GM23338 (cell line): ENCODE measurements around the gene OCIAD1. TPM values are rescaled to one million over a fixed set of nuclear protein-coding genes. Genes with fewer than 3 reads are reported as not detected.

Experiments used
- ATAC-seq: fragments of 200-7000 bp; cut with Tn5 transposase; 3 replicates; pipeline ENCODE4 v1.9.1; 2020
- DNase-seq: peaks from one replicate; pipeline ENCODE4 v3.0.0-alpha.2; 2015; ENCODE audit warnings: low spot score
- H2AFZ ChIP-seq: fragments of 200-600 bp; sonication (generic); 2 replicates; pipeline ENCODE4 v1.8.0; 2016; ENCODE audit warnings: antibody characterized with exemption, mild to moderate bottlenecking, moderate library complexity
- H3F3A ChIP-seq: fragments of 200-600 bp; sonication (generic); replicated peaks from 2 replicates; pipeline ENCODE4 v1.8.0; 2017; ENCODE audit warnings: antibody characterized with exemption, mixed run types, low read depth
- H3K27ac ChIP-seq: fragments of 200-600 bp; sonication (generic); 2 replicates; pipeline ENCODE4 v1.6.1; 2016; ENCODE audit warnings: low read depth
- H3K27me3 ChIP-seq: fragments of 200-600 bp; sonication (generic); 2 replicates; pipeline ENCODE4 v1.8.0; 2016; ENCODE audit warnings: mild to moderate bottlenecking, mixed run types, moderate library complexity; ENCODE audit not compliant: insufficient read depth
- H3K36me3 ChIP-seq: fragments of 200-600 bp; sonication (generic); 2 replicates; pipeline ENCODE4 v1.8.0; 2016; ENCODE audit warnings: mild to moderate bottlenecking; ENCODE audit not compliant: insufficient read depth
- H3K4me1 ChIP-seq: fragments of 200-600 bp; sonication (generic); 2 replicates; pipeline ENCODE4 v1.8.0; 2016; ENCODE audit warnings: mild to moderate bottlenecking, moderate library complexity; ENCODE audit not compliant: insufficient read depth
- H3K4me2 ChIP-seq: fragments of 200-600 bp; sonication (generic); 2 replicates; pipeline ENCODE4 v1.7.1; 2017; ENCODE audit warnings: mixed run types
- H3K4me3 ChIP-seq: fragments of 200-600 bp; sonication (generic); 2 replicates; pipeline ENCODE4 v1.6.1; 2016; ENCODE audit warnings: mixed run types
- H3K79me2 ChIP-seq: fragments of 200-600 bp; sonication (generic); replicated peaks from 2 replicates; pipeline ENCODE4 v1.8.0; 2017; ENCODE audit warnings: mild to moderate bottlenecking; ENCODE audit not compliant: insufficient read depth
- H3K9me2 ChIP-seq: fragments of 200-600 bp; sonication (generic); 2 replicates; pipeline ENCODE4 v1.8.0; 2017; ENCODE audit not compliant: insufficient read depth
- H4K20me1 ChIP-seq: fragments of 200-600 bp; sonication (generic); replicated peaks from 2 replicates; pipeline ENCODE4 v1.8.0; 2017; ENCODE audit warnings: mild to moderate bottlenecking; ENCODE audit not compliant: insufficient read depth
- H3K27ac Mint-ChIP-seq: 2 replicates; pipeline ENCODE4 v1.8.0; 2020; ENCODE audit warnings: inconsistent platforms, mild to moderate bottlenecking, moderate library complexity, mixed read lengths
- H3K27me3 Mint-ChIP-seq: 3 replicates; pipeline ENCODE4 v1.8.0; 2022; ENCODE audit warnings: low read depth, mild to moderate bottlenecking, moderate library complexity, mixed read lengths, inconsistent platforms; ENCODE audit not compliant: insufficient read depth, poor library complexity
- H3K36me3 Mint-ChIP-seq: 3 replicates; pipeline ENCODE4 v1.8.0; 2021; ENCODE audit warnings: low read depth, mild to moderate bottlenecking, inconsistent platforms, moderate library complexity, mixed read lengths
- H3K4me1 Mint-ChIP-seq: 3 replicates; pipeline ENCODE4 v1.8.0; 2020; ENCODE audit warnings: mild to moderate bottlenecking, inconsistent platforms, mixed read lengths
- H3K4me3 Mint-ChIP-seq: 3 replicates; pipeline ENCODE4 v1.8.0; 2021; ENCODE audit warnings: moderate library complexity, mild to moderate bottlenecking, inconsistent platforms, mixed read lengths
- H3K9me3 Mint-ChIP-seq: 3 replicates; pipeline ENCODE4 v1.8.0; 2020; ENCODE audit warnings: moderate library complexity, mild to moderate bottlenecking, inconsistent platforms, mixed read lengths
- CREB1 ChIP-seq: fragments of 250-450 bp; sonication (Bioruptor Pico); IDR thresholded peaks from 2 replicates; pipeline ENCODE4 v1.5.0; 2020; ENCODE audit warnings: low read depth, mild to moderate bottlenecking, moderate library complexity
- CTCF ChIP-seq, 2 experiments: fragments of 200-600 bp in 1 of 2; sonication (generic) in 1 of 2; conservative IDR thresholded peaks; 2 replicates each; pipeline versions ENCODE4 v1.5.1 to v1.6.1; 2016 to 2017; ENCODE audit warnings: antibody characterized with exemption in 2 of 2, low read depth in 2 of 2, mild to moderate bottlenecking in 2 of 2, moderate library complexity in 1 of 2
- ETS1 ChIP-seq: IDR thresholded peaks from 2 replicates; pipeline ENCODE4 v1.6.1; 2016; ENCODE audit warnings: antibody characterized with exemption
- EZH2 ChIP-seq: fragments of 200-600 bp; sonication (generic); IDR thresholded peaks from one replicate; pipeline ENCODE4 v1.8.0; 2017; ENCODE audit warnings: antibody characterized with exemption, mild to moderate bottlenecking, low read depth; ENCODE audit not compliant: unreplicated experiment
- EZH2phosphoT487 ChIP-seq: fragments of 200-600 bp; sonication (generic); IDR thresholded peaks from one replicate; pipeline ENCODE4 v1.8.1; 2018; ENCODE audit warnings: antibody characterized with exemption; ENCODE audit not compliant: unreplicated experiment
- JUNB ChIP-seq: IDR thresholded peaks from one replicate; pipeline ENCODE4 v1.6.1; 2016; ENCODE audit warnings: antibody characterized with exemption; ENCODE audit not compliant: unreplicated experiment
- NANOG ChIP-seq: IDR thresholded peaks from 2 replicates; pipeline ENCODE4 v1.6.1; 2016; ENCODE audit warnings: antibody characterized with exemption, borderline replicate concordance
- POLR2AphosphoS5 ChIP-seq: IDR thresholded peaks from 2 replicates; pipeline ENCODE4 v1.6.1; 2016; ENCODE audit warnings: antibody characterized with exemption, low read depth
- REST ChIP-seq: IDR thresholded peaks from one replicate; pipeline ENCODE4 v1.6.1; 2018; ENCODE audit warnings: antibody characterized with exemption; ENCODE audit not compliant: unreplicated experiment
- STAT1 ChIP-seq: IDR thresholded peaks from one replicate; pipeline ENCODE4 v1.6.1; 2016; ENCODE audit warnings: antibody characterized with exemption; ENCODE audit not compliant: unreplicated experiment
- polyA plus RNA-seq: library from polyadenylated mRNA; unstranded; fragments of >200 nt; fragmentation: Nextera tagmentation; extraction: Ambion mirVana; gene quantifications from 2 replicates; pipeline ENCODE4 v1.2.1, GENCODE V29; 2016
- total RNA-seq: library from RNA; depleted of rRNA; stranded (reverse); fragments of >200 nt; shearing (Covaris generic); gene quantifications from 2 replicates; pipeline ENCODE4 v1.2.3, GENCODE V29; 2014

Gene OCIAD1
- total and polyA plus RNA-seq, 2 experiments from 2014 or later: 125 to 190 TPM

- Mint-ChIP-seq H3K9me3 (peaks cover 4% of the 10 kb centered on the region; the same call in 1 of the 3 replicates), H3K4me1 (peaks cover 18% of the 10 kb centered on the region), H3K27ac (peak overlapping the region; percentile 27; the same call in 1 of the 2 replicates), H3K4me3 (no peak overlapping the region), H3K27me3 (peaks cover 11% of the 10 kb centered on the region), H3K36me3 (peaks cover 2% of the 10 kb centered on the region; the same call in 1 of the 3 replicates)
- Histone ChIP-seq H3F3A (no peaks in the 10 kb centered on the region), H3K36me3 (no peaks in the 10 kb centered on the region), H3K4me2 (no peak overlapping the region), H3K27me3 (no peaks in the 10 kb centered on the region), H3K79me2 (peaks cover 14% of the 10 kb centered on the region), H3K9me2 (peaks cover 8% of the 10 kb centered on the region; the same call in 1 of the 2 replicates), H2AFZ (peak overlapping the region; percentile 32; the same call in 1 of the 2 replicates), H3K4me1 (peaks cover 12% of the 10 kb centered on the region), H3K4me3 (no peak overlapping the region), H4K20me1 (no peaks in the 10 kb centered on the region), H3K27ac (no peak overlapping the region)
- TF ChIP-seq POLR2AphosphoS5 (no peak), EZH2 (no peak)
- DNase-seq (no peak), ATAC-seq (no peak)
These were observed 78.8 kb downstream of the OCIAD1 start for GRCh38 chr4:48909697-48910096.

- no peak overlapping the region for H3K4me2 ChIP-seq
- no peaks in the 10 kb centered on the region for H3K27me3 ChIP-seq
- no peaks in the 10 kb centered on the region for H3F3A ChIP-seq
- peaks cover 11% of the 10 kb centered on the region for H3K27me3 Mint-ChIP-seq
- H3K27ac ChIP-seq: no peak overlapping the region
- H3K36me3 ChIP-seq: no peaks in the 10 kb centered on the region
- H3K4me1 Mint-ChIP-seq: peaks cover 11% of the 10 kb centered on the region
- peaks cover 4% of the 10 kb centered on the region; the same call in 1 of the 3 replicates for H3K9me3 Mint-ChIP-seq
- H3K27ac Mint-ChIP-seq: no peak overlapping the region
- no peak overlapping the region for H3K4me3 Mint-ChIP-seq
- H2AFZ ChIP-seq: no peak overlapping the region
- DNase-seq (no peak), ATAC-seq (no peak)
- peaks cover 8% of the 10 kb centered on the region for H3K4me1 ChIP-seq
- no peaks in the 10 kb centered on the region; the same call in 2 of the 3 replicates for H3K36me3 Mint-ChIP-seq
- peaks cover 8% of the 10 kb centered on the region; the same call in 1 of the 2 replicates for H3K9me2 ChIP-seq
- H4K20me1 ChIP-seq: no peaks in the 10 kb centered on the region
- no peak overlapping the region for H3K4me3 ChIP-seq
- peaks cover 5% of the 10 kb centered on the region for H3K79me2 ChIP-seq
- TF ChIP-seq EZH2phosphoT487 (no peak), STAT1 (no peak), JUNB (no peak), EZH2 (no peak), CTCF (conservative IDR thresholded peaks at IDR 0.05; ENCODE audit: low read depth in 2 of 2) (no peak), REST (no peak), NANOG (no peak), ETS1 (no peak), CREB1 (CRISPR knock-in tag) (no peak)
These were observed 79.6 kb downstream of the OCIAD1 start for GRCh38 chr4:48910511-48910910.
